NCI-H146 treated with DMSO at 0.1 percent for 48 hours (cell line): ENCODE measurements around the gene SPACA6.

Experiments
- DNase-seq: peaks from one replicate; lab custom pipeline; 2025; ENCODE audit not compliant: unreplicated experiment; lab: John Stamatoyannopoulos, UW

The SPACA6 gene

DNA sequence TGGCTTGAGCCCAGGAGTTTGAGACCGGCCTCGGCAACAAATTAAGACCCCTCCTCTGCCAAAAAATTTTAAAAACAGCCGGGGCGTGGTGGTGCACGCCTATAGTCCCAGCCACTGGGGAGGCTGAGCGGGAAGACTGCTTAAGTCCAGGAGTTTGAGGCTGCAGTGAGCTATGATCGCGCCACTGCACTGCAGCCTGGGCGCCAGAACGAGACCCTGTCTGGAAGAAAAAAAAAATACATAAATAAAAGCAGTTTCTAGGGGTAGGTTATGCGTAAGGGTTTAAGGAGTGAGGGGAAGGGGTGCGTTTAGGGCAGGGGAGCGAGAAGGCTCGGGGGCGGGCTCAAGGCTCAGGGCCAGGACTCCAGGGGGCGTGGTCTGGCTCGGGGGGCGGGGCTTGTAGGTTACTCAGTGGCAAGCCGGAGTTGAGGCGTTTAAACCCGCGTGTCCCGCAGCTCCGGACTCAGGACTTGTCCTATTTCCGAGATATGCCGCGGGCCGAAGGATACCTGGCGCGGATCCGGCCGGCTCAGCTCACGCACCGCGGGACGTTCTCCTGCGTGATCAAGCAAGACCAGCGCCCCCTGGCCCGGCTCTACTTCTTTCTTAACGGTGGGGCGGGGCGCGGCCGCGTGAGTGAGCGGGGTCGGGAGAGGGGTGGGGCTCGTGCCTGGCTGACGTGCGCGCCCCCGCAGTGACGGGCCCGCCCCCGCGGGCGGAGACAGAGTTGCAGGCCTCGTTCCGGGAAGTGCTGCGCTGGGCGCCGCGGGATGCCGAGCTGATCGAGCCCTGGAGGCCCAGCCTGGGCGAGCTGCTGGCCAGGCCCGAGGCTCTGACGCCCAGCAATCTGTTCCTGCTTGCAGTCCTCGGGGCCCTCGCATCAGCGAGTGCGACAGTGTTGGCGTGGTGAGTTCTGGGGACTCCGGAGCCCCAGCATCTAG lies 10.7 kb downstream of the SPACA6 start:
- peak; percentile 88 for DNase-seq

- no peak for DNase-seq
Observed at GRCh38 chr19:51704626-51705025, 11.5 kb downstream of the SPACA6 start.

- DNase-seq = no peak
Observed at GRCh38 chr19:51706296-51706695, 13.2 kb downstream of the SPACA6 start.

DNA sequence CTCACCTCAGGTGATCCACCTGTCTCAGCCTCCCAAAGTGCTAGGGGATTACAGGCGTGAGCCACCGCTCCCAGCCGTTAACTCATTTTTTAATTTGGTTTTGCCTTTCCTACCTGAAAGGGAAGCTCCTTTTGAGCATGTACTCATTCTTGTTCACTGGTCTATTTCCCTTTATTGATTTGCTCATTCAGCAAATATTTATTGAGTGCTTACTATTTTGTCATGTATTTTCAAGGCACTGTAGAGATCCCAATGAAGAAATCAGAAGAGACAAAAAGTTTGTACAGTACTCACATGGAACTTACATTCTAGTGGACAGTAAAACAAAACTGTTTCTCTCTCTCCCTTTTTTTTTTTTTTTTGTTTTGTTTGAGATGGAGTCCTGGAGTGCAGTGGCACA lies 13.8 kb downstream of the SPACA6 start:
- no peak for DNase-seq

DNA sequence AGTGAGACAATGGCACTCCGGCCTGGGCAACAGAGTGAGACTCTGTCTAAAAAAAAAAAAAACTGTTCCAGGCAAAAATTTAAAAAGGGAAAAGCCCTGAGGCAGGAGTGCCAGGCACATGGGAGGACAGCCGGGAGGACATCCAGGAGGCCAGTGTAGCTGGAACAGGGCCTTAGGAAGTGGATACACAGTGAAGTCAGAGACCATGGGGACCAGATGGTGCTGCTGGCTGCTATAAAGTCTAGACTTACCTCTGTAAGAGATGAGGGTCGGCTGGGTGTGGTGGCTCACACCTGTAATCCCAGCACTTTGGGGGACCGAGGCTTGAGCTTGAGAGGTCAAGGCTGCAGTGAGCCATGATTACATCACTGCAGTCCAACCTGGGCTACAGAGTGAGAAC lies 15.7 kb downstream of the SPACA6 start:
- DNase-seq = no peak

- no peak for DNase-seq
Observed at GRCh38 chr19:51709575-51709974, 16.4 kb downstream of the SPACA6 start.

DNA sequence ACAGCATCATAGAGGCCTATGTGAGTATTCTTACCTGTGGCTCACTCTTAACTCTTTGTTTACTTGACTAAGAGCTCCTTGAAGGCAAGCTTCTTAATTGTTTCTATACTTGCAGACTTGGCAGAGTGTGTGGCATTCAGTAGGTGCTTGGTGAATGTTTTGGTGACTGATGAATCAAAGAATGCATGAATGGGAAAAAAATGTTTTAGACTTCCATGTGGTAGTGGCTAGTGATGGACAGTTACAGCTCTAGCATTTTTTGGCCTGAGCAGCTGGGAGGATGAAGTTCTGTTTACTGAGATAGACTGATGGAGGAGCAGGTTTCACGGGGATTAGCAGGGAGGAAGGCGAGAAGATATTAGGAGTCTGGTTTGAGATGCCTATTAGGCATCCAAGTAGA lies 17.0 kb downstream of the SPACA6 start:
- no peak for DNase-seq

GRCh38 chr19:51711702-51712101 lies 18.6 kb downstream of the SPACA6 start:
- DNase-seq = no peak

DNA sequence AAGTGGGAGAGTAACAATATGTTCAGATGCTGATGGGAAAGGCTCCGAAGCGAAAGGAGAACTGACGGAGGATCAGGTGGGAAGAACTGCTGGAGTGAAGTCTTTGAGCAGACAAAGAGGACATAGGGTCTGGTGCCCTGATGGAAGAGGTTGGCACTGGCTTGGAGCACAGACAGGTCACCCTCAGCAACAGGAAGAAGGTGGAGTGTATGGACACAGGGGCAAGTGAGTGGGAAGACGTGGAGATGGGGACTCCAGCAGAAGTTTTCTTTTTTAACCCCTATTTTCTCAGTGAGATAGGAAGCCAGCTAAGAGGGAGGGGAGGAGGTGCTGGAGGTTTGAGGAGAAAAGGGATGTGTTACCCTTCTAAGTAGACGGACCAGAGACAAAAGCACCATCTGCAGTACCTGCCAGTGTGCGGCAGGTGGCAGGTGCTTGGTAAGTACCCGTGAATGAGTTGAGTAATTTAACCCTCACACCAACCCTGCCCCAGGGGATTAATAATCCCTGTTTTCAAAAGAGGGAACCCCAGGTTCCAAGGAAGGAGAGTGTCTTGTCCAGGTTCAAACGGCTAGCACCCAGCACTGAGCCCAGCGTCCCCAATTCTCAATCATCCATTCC lies 19.4 kb downstream of the SPACA6 start:
- peak; percentile 36 for DNase-seq

DNA sequence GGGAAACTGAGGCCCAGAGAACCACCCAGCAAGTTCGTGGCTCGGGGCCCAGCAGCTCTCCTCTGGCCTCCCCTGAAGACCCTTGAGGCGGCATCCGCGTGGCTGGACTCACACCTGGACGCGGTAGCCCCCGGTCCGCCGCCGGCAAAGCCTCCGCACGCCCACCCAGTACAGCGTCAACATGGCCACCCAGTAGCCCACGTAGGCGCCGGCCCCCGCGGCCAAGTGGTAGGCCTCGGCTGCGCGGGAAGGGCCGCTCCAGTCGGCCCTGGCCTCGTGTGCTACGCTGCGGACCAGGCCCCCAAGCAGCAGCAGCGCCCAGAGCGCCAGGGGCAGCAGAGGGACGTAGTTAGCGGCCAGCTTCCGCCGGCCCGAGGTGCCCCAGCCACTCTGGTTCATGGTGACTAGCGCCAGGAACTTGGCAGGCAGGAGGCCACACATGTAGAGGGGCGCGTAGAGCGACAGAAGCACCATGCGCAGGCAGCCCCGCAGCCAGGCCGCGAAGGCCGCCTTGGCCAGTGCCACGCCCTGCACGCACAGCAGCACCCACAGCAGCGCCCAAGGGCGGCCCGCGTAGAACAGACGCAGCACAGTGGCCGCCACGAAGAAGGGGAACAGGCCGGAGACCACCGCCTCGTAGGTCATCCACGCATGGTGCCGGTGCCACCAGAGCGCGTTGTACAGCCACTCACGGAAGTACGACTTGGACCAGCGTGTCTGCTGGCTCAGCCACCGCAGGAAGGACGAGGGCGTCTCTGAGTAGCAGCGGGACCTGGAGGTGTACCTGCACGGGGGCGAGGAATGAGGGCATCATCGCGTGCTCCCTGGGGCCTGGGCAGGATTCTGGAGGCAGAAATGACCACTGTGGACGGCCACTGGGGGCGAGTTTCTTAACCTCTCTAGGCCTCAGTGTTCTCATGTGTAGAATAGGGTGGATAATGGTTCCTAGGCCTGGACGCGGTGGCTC lies 20.5 kb downstream of the SPACA6 start:
- DNase-seq = no peak

DNA sequence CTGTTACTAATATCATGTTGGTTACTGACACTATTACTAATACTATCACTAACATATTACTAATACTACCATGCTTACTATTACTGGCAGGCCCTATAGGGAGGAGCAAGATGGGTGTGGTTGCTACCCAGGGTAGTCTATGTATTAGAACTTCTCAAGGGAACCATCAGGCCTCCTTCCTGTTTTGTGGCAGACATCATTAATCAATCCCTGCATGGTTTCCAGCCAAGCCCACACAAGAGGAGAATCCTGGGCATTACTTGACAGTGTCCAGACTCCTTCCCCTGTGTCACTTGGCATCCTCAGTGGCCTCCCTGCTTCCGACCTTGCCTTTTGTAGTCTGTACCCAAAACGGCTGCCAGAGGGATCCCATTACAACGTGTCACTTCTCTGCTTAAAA lies 21.7 kb downstream of the SPACA6 start:
- no peak for DNase-seq

- no peak for DNase-seq
Observed at GRCh38 chr19:51715850-51716249, 22.7 kb downstream of the SPACA6 start.

DNA sequence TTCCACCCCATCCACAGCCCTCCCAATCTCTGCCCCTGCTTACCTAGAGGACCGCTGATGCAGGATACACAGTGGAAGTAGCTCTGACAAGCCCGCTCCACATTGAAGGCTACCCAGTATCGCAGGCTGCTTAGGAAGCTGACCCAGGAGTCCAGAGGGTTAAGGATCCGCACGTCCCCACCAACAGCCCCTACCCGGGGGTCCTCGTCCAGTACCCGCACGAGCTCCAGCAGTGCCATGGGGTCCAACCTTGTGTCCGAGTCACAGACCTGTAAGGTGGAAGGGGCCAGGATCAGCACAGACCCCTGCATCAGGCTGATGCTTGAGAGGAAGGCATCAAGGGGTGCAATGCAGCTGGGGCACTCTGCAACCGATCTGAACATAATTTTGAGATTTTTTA lies 23.8 kb downstream of the SPACA6 start:
- DNase-seq = no peak

- DNase-seq = no peak
Observed at GRCh38 chr19:51719251-51719988, 26.3 kb downstream of the SPACA6 start.

GRCh38 chr19:51721905-51722304 lies 28.8 kb downstream of the SPACA6 start:
- no peak for DNase-seq

DNA sequence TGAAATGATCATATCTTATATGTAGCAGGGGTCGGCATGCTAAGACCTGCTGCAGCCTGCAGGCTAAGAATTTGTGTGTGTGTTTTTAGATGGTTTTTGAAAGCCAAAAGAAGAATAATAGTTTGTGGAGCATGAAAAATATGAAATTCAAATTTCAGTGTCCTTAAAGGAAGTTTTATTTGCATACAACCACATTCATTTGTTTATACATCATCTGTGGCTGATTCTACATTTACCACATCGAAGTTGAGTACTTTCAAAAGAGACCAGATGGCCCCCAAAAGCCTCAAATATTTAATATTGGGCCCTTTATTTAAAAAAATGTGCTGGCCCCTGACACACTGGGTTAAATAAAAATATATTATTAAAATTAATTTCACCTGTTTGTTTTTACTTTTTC lies 29.4 kb downstream of the SPACA6 start:
- DNase-seq = no peak

- no peak for DNase-seq
Observed at GRCh38 chr19:51724543-51724942, 31.4 kb downstream of the SPACA6 start.

GRCh38 chr19:51726049-51726448 lies 32.9 kb downstream of the SPACA6 start:
- no peak for DNase-seq

- DNase-seq = no peak
Observed at GRCh38 chr19:51727349-51727880, 34.3 kb downstream of the SPACA6 start.

- no peak for DNase-seq
Observed at GRCh38 chr19:51729781-51730180, 36.7 kb downstream of the SPACA6 start.
